Stimulated activated CD8-positive, alpha-beta memory T cell treated with anti-CD3 and anti-CD28 coated beads, Interleukin-15, amount 100 ng/mL, for 1 hour (primary cell): ENCODE results near the gene HCFC1.
A peak's percentile ranks its signal among the peaks of the same experiment; 100 is the strongest.

Source experiments
- DNase-seq: peaks from one replicate; pipeline ENCODE4 v3.0.0-alpha.2; 2020; ENCODE audit warnings: low read depth

HCFC1 gene

GRCh38 chrX:153973127-153974002 lies 1.7 kb upstream of the HCFC1 start:
- no peak for DNase-seq

- DNase-seq: peak; percentile 58
Observed at GRCh38 chrX:153972368-153973126, 929 bp upstream of the HCFC1 start, which contains the start of gene TMEM187. TSS of gene TMEM187 (plus strand) at chrX:153972754. CDS start at chrX:153982063, 9,309 bp downstream.

- DNase-seq: peak; percentile 73
Observed at GRCh38 chrX:153971124-153971449, 531 bp downstream of the HCFC1 start.

- no peak for DNase-seq
Observed at GRCh38 chrX:153970357-153971123, 1.1 kb downstream of the HCFC1 start.

GRCh38 chrX:153969904-153970356 lies 1.7 kb downstream of the HCFC1 start:
- no peak for DNase-seq

GRCh38 chrX:153969125-153969903 lies 2.3 kb downstream of the HCFC1 start:
- DNase-seq: no peak

- no peak for DNase-seq
Observed at GRCh38 chrX:153968754-153969124, 2.9 kb downstream of the HCFC1 start.

- DNase-seq: no peak
Observed at GRCh38 chrX:153968255-153968654, 3.4 kb downstream of the HCFC1 start.

GRCh38 chrX:153967536-153968224 lies 3.9 kb downstream of the HCFC1 start:
- no peak for DNase-seq

- DNase-seq: no peak
Observed at GRCh38 chrX:153966841-153967535, 4.6 kb downstream of the HCFC1 start.

- no peak for DNase-seq
Observed at GRCh38 chrX:153966283-153966688, 5.3 kb downstream of the HCFC1 start.

- no peak for DNase-seq
Observed at GRCh38 chrX:153965406-153965805, 6.2 kb downstream of the HCFC1 start.

- no peak for DNase-seq
Observed at GRCh38 chrX:153964105-153964504, 7.5 kb downstream of the HCFC1 start.

GRCh38 chrX:153963546-153963945 lies 8.1 kb downstream of the HCFC1 start:
- no peak for DNase-seq

- no peak for DNase-seq
Observed at GRCh38 chrX:153961292-153961691, 10.3 kb downstream of the HCFC1 start.

GRCh38 chrX:153960786-153961185 lies 10.8 kb downstream of the HCFC1 start:
- no peak for DNase-seq

- no peak for DNase-seq
Observed at GRCh38 chrX:153960077-153960476, 11.5 kb downstream of the HCFC1 start.

GRCh38 chrX:153959649-153960048 lies 12.0 kb downstream of the HCFC1 start:
- no peak for DNase-seq

- DNase-seq: no peak
Observed at GRCh38 chrX:153958605-153959004, 13.0 kb downstream of the HCFC1 start.

- no peak for DNase-seq
Observed at GRCh38 chrX:153957224-153957623, 14.4 kb downstream of the HCFC1 start.
